Measurements from ENCODE around the gene CD47. TPM values are rescaled to one million over a fixed set of nuclear protein-coding genes. Genes with fewer than 3 reads are reported as not detected.

Gene CD47
- total RNA-seq, 1 donor from 2014 or later = 60.0 TPM

GRCh38 chr3:108133048-108133369 lies 42.2 kb upstream of the CD47 start:
- DNase-seq (ENCODE audit: low read depth) (no peak), FAIRE-seq (no peak)
- TF ChIP-seq CTCF (IDR thresholded peaks at IDR 0.05; ENCODE audit: insufficient read depth, low read length, severe bottlenecking) = no peak
- no peak overlapping the region for H3K4me3 ChIP-seq (ENCODE audit: low read depth, low read length)
- no peaks in the 10 kb centered on the region for H3K27me3 ChIP-seq (ENCODE audit: control insufficient read depth, insufficient read depth, low read length)
- no peaks in the 10 kb centered on the region for H3K36me3 ChIP-seq (ENCODE audit: control insufficient read depth, insufficient read depth, low read length)

GRCh38 chr3:108131475-108132134 lies 40.8 kb upstream of the CD47 start:
- H3K4me3 ChIP-seq (ENCODE audit: low read depth, low read length) = no peak overlapping the region
- TF ChIP-seq CTCF (IDR thresholded peaks at IDR 0.05; ENCODE audit: insufficient read depth, low read length, severe bottlenecking) = no peak
- FAIRE-seq (no peak), DNase-seq (ENCODE audit: low read depth) (no peak)
- no peaks in the 10 kb centered on the region for H3K27me3 ChIP-seq (ENCODE audit: control insufficient read depth, insufficient read depth, low read length)
- no peaks in the 10 kb centered on the region for H3K36me3 ChIP-seq (ENCODE audit: control insufficient read depth, insufficient read depth, low read length)

GRCh38 chr3:108130701-108131474 lies 40.1 kb upstream of the CD47 start:
- Histone ChIP-seq H3K4me3 (ENCODE audit: low read depth, low read length) (no peak overlapping the region), H3K36me3 (ENCODE audit: control insufficient read depth, insufficient read depth, low read length) (no peaks in the 10 kb centered on the region), H3K27me3 (ENCODE audit: control insufficient read depth, insufficient read depth, low read length) (no peaks in the 10 kb centered on the region)
- no peak for TF ChIP-seq CTCF (IDR thresholded peaks at IDR 0.05; ENCODE audit: insufficient read depth, low read length, severe bottlenecking)
- peak; percentile 99 for DNase-seq (ENCODE audit: low read depth)
- FAIRE-seq = no peak

- no peak for DNase-seq (ENCODE audit: low read depth)
- no peak for FAIRE-seq
- no peak for TF ChIP-seq CTCF (IDR thresholded peaks at IDR 0.05; ENCODE audit: insufficient read depth, low read length, severe bottlenecking)
- H3K4me3 ChIP-seq (ENCODE audit: low read depth, low read length) = no peak overlapping the region
- H3K27me3 ChIP-seq (ENCODE audit: control insufficient read depth, insufficient read depth, low read length) = no peaks in the 10 kb centered on the region
- no peaks in the 10 kb centered on the region for H3K36me3 ChIP-seq (ENCODE audit: control insufficient read depth, insufficient read depth, low read length)
Observed at GRCh38 chr3:108130236-108130635, 39.4 kb upstream of the CD47 start.

- FAIRE-seq (no peak), DNase-seq (ENCODE audit: low read depth) (peak; percentile 94)
- H3K4me3 ChIP-seq (ENCODE audit: low read depth, low read length) = no peak overlapping the region
- no peak for TF ChIP-seq CTCF (IDR thresholded peaks at IDR 0.05; ENCODE audit: insufficient read depth, low read length, severe bottlenecking)
- no peaks in the 10 kb centered on the region for H3K27me3 ChIP-seq (ENCODE audit: control insufficient read depth, insufficient read depth, low read length)
- no peaks in the 10 kb centered on the region for H3K36me3 ChIP-seq (ENCODE audit: control insufficient read depth, insufficient read depth, low read length)
Observed at GRCh38 chr3:108127301-108127988, 36.6 kb upstream of the CD47 start.
